ENCODE results near the gene KCTD1. TPM values are rescaled to one million over a fixed set of nuclear protein-coding genes. Genes with fewer than 3 reads are reported as not detected.

Gene KCTD1
- 6.4 and 12.8 TPM in 2 replicates for polyA plus RNA-seq (2012; rRNA removed)
- polyA plus RNA-seq (2012; cell fraction: cytosol; rRNA removed) = 12.7 and 15.4 TPM in 2 replicates
- polyA plus RNA-seq (2012; cell fraction: nucleus; rRNA removed) = 11.7 and 14.7 TPM in 2 replicates

DNA sequence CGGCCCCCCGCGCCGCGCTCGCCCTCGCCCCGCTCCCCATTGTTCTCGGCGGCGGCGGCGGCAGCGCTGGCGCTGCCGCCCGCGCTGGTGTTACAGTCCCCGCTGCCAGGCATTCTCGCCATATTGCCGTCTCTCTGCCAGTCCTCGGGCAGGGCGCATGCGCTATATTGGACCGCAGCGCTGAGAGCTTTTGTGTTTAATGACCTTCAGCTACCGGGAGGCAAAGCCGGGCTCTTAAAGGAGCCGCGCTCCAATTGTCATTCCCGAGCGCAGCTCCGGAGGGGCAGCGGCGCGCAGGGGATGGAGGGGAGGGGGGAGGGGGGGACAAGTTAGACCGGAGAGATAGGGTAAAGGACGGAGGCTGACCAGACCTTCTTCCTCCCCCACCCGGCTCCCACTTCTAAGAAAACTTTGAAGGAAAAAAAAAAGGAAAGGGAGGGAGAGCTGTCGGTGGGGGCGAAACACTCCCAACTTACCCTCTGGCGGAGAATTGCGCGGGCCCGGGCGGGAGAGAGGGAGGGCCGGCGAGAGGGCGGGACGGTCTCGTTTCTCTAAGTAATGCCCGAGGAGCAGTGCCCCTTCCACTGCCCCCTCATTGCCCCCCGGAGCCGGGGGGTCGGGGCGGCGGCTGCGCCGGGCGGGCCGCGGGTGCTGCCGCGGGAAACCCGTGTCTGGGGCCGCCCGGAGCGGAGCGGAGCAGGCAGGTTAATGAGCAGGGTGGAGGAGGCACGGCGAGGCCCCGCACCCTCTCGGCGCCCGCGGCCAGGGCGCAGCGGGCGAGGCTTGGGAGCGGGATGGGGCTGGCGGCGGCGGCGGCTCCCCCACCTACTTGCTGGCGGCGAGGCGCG, at the start of gene KCTD1:
KCTD1 (minus strand) TSS at position 139 of the 848 bp plus-strand sequence; CDS start at position 122, 17 bp downstream.
- 1% methylated on average over 66 of the region's 88 CpGs for WGBS (ENCODE audit: low lambda C conversion rate)
- DNase-seq = peak; percentile 94
- TF ChIP-seq MXI1 (IDR thresholded peaks at IDR 0.05; ENCODE audit: low read depth, low read length) (0 out of 2 replicates have a peak, but pooled peaks have one; percentile 4), EZH2phosphoT487 (IDR thresholded peaks at IDR 0.05; ENCODE audit: borderline replicate concordance, low read depth) (no peak), REST (IDR thresholded peaks at IDR 0.05; ENCODE audit: low read depth, low read length) (no peak), NRF1 (IDR thresholded peaks at IDR 0.05; ENCODE audit: low read depth, low read length) (peak; percentile 64), TAF1 (IDR thresholded peaks at IDR 0.05; ENCODE audit: borderline replicate concordance, low read depth, low read length) (0 out of 2 replicates have a peak, but pooled peaks have one; percentile 21), SIN3A (IDR thresholded peaks at IDR 0.05; ENCODE audit: borderline replicate concordance, low read depth, low read length) (0 out of 2 replicates have a peak, but pooled peaks have one; percentile 39), POLR2AphosphoS5 (IDR thresholded peaks at IDR 0.05; ENCODE audit: low read depth, low read length) (peak; percentile 30; the same call in 1 of the 2 replicates), YY1 (IDR thresholded peaks at IDR 0.05; ENCODE audit: low read depth) (peak; percentile 19; the same call in 1 of the 2 replicates)

More for the DNA sequence above, at the start of gene KCTD1:
- H3K9me2 ChIP-seq = no peaks in the 10 kb centered on the region
- H3K4me3 ChIP-seq (ENCODE audit: low read depth in 2 of 2, low read length in 1 of 2) = peak within 1 kb of the TSS; percentile 81 to 89
- H3K27ac ChIP-seq (ENCODE audit: low read depth in 2 of 2, low read length in 1 of 2) = peak within 1 kb of the TSS; percentile 64 to 85
- peak within 1 kb of the TSS; percentile 83 for H3K9ac ChIP-seq
- ChIA-PET POLR2A (interaction anchor here (0.6 to 2.4 kb wide), 9 partner anchors 11 to 164 kb away, joined by 3 to 11 read pairs (median 4); no protein-coding TSS in a partner anchor), CTCF (interaction anchor here (0.6 to 4.8 kb wide), 31 partner anchors 10 to 241 kb away, joined by 3 to 30 read pairs (median 5); no protein-coding TSS in a partner anchor)
- peaks cover 0 to 2% of the 10 kb centered on the region in 2 experiments for H3K36me3 ChIP-seq (replicated peaks in 1 of 2; ENCODE audit: control insufficient read depth in 1 of 2, insufficient read depth in 2 of 2, low read length in 1 of 2)
- H3K27me3 ChIP-seq (ENCODE audit: insufficient read depth) = no peaks in the 10 kb centered on the region
- H4K20me1 ChIP-seq (ENCODE audit: insufficient read depth) = no peaks in the 10 kb centered on the region; the same call in 1 of the 2 replicates
- no peaks in the 10 kb centered on the region for H3F3A ChIP-seq (replicated peaks; ENCODE audit: insufficient read depth)
- no peaks in the 10 kb centered on the region for H3K9me3 ChIP-seq
- peak within 1 kb of the TSS; percentile 90 for H2AFZ ChIP-seq (ENCODE audit: low read depth)
- H3K79me2 ChIP-seq (ENCODE audit: insufficient read depth) = peaks cover 43% of the 10 kb centered on the region; the same call in 1 of the 2 replicates
- H3K4me1 ChIP-seq (ENCODE audit: control insufficient read depth in 1 of 2, insufficient read depth in 2 of 2, low read depth in 1 of 2, low read length in 1 of 2) = peaks cover 9 to 34% of the 10 kb centered on the region in 2 experiments; a peak in 3 of 4 replicates
- peak within 1 kb of the TSS; percentile 98 for H3K4me2 ChIP-seq
